22Rv1 (cell line): ENCODE measurements around the gene TRMT5.

Source experiments
- CTCF ChIP-seq: fragments of 450-650 bp; IDR thresholded peaks from 2 replicates; pipeline ENCODE4 v1.5.1; 2017; ENCODE audit warnings: mild to moderate bottlenecking
- ZFX ChIP-seq: fragments of 450-650 bp; IDR thresholded peaks from 2 replicates; pipeline ENCODE4 v1.6.1; 2017; ENCODE audit warnings: antibody characterized with exemption, borderline replicate concordance

- TF ChIP-seq CTCF (no peak), ZFX (no peak)
Measured at GRCh38 chr14:60958146-60958545, 22.7 kb downstream of the TRMT5 start.
